ENCODE results near the gene PAX1. TPM values are rescaled to one million over a fixed set of nuclear protein-coding genes. Genes with fewer than 3 reads are reported as not detected.

PAX1 gene
- total and polyA plus RNA-seq, 11 donors, result 0.44 TPM; not detected in 10

GRCh38 chr20:21665687-21666446 lies 39.6 kb upstream of the PAX1 start:
- Histone ChIP-seq H3K4me3 (no peak overlapping the region), H3K36me3 (no peaks in the 10 kb centered on the region), H3K4me1 (no peaks in the 10 kb centered on the region), H3K27me3 (no peaks in the 10 kb centered on the region), H3K27ac (no peak overlapping the region), H3K9me3 (no peaks in the 10 kb centered on the region)
- WGBS, 4 donors, result 74 to 81% (median 78%) methylated on average over 11 of the region's 11 CpGs
- no peak for DNase-seq
- intact Hi-C loops (cut with DNase I), result no loop called here
- TF ChIP-seq, protein P1, sequence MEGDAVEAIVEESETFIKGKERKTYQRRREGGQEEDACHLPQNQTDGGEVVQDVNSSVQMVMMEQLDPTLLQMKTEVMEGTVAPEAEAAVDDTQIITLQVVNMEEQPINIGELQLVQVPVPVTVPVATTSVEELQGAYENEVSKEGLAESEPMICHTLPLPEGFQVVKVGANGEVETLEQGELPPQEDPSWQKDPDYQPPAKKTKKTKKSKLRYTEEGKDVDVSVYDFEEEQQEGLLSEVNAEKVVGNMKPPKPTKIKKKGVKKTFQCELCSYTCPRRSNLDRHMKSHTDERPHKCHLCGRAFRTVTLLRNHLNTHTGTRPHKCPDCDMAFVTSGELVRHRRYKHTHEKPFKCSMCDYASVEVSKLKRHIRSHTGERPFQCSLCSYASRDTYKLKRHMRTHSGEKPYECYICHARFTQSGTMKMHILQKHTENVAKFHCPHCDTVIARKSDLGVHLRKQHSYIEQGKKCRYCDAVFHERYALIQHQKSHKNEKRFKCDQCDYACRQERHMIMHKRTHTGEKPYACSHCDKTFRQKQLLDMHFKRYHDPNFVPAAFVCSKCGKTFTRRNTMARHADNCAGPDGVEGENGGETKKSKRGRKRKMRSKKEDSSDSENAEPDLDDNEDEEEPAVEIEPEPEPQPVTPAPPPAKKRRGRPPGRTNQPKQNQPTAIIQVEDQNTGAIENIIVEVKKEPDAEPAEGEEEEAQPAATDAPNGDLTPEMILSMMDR (IDR thresholded peaks at IDR 0.05), result no peak
- no peak for TF ChIP-seq POLR2A (IDR thresholded peaks at IDR 0.05)
- no peak for ATAC-seq

- DNase-seq (no peak), ATAC-seq (no peak)
- H3K27me3 ChIP-seq, result no peaks in the 10 kb centered on the region
- no peaks in the 10 kb centered on the region for H3K4me1 ChIP-seq
- WGBS, 4 donors, result 79 to 87% (median 82%) methylated on average over 11 to 12 of the region's 12 CpGs
- H3K4me3 ChIP-seq, result no peak overlapping the region
- intact Hi-C loops (cut with DNase I), result no loop called here
- no peaks in the 10 kb centered on the region for H3K36me3 ChIP-seq
- no peak for TF ChIP-seq POLR2A (IDR thresholded peaks at IDR 0.05)
- TF ChIP-seq, protein P1 (IDR thresholded peaks at IDR 0.05), result no peak
- no peak overlapping the region for H3K27ac ChIP-seq
- H3K9me3 ChIP-seq, result peaks cover 0 to under 1% (median 0%) of the 10 kb centered on the region in 12 donors
These were observed 35.3 kb upstream of the PAX1 start for GRCh38 chr20:21670126-21670525.

DNA sequence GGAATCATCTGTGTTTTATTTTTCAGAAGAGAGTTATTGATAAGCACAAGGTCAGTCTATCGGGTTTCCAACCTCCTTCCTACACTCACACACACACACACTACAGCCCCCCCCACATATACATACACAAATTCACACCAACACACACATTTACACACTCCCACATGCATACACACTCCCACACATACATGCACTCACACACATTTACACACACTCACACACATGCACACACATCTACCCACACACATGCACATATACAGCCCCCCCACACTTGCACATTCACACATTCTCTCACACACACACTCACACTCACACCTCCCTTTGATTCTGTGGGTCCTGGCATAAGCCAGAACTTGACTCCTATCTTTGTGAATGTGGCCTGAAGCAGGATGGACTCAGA lies 34.5 kb upstream of the PAX1 start:
- WGBS, 4 donors, result 77 to 86% (median 83%) methylated on average over 1 of the region's 1 CpG
- no peaks in the 10 kb centered on the region for H3K27me3 ChIP-seq
- H3K9me3 ChIP-seq, result peaks cover 0 to 3% (median 0%) of the 10 kb centered on the region in 12 donors
- TF ChIP-seq POLR2A (IDR thresholded peaks at IDR 0.05), result no peak
- TF ChIP-seq, protein P1 (IDR thresholded peaks at IDR 0.05), result no peak
- DNase-seq, result no peak
- H3K27ac ChIP-seq, result no peak overlapping the region
- no peaks in the 10 kb centered on the region for H3K36me3 ChIP-seq
- H3K4me3 ChIP-seq, result no peak overlapping the region
- no peak for ATAC-seq
- intact Hi-C loops (cut with DNase I), result no loop called here
- no peaks in the 10 kb centered on the region for H3K4me1 ChIP-seq

GRCh38 chr20:21677261-21677660 lies 28.2 kb upstream of the PAX1 start:
- DNase-seq, result no peak
- H3K9me3 ChIP-seq, result peaks cover 0 to 3% (median 0%) of the 10 kb centered on the region in 12 donors
- intact Hi-C loops (cut with DNase I), result no loop called here
- no peak for ATAC-seq
- no peaks in the 10 kb centered on the region for H3K27me3 ChIP-seq
- H3K27ac ChIP-seq, result no peak overlapping the region
- no peak for TF ChIP-seq POLR2A (IDR thresholded peaks at IDR 0.05)
- TF ChIP-seq, protein P1 (IDR thresholded peaks at IDR 0.05), result no peak
- H3K4me3 ChIP-seq, result no peak overlapping the region
- H3K36me3 ChIP-seq, result no peaks in the 10 kb centered on the region
- H3K4me1 ChIP-seq, result peaks cover 0 to 3% (median 0%) of the 10 kb centered on the region in 12 donors
- WGBS, 4 donors, result 86 to 93% (median 90%) methylated on average over 2 of the region's 2 CpGs
